Gastrocnemius medialis (tissue), 4 donors: Measurements from ENCODE around the gene SHISA6. TPM values are rescaled to one million over a fixed set of nuclear protein-coding genes. Genes with fewer than 3 reads are reported as not detected.

Source experiments
- ATAC-seq, 2 donors: fragments of 150-250 bp; one replicate each; pipeline ENCODE4 v1.9.1; 2016
- DNase-seq, 2 donors: peaks; one replicate each; pipeline ENCODE4 v3.0.0-alpha.2; 2019
- H3K27ac ChIP-seq, 4 donors: fragments of 200-600 bp; sonication (generic); 1 replicate in 1 of 4; 2 replicates in 3 of 4; pipeline ENCODE4 v1.5.1; 2016 to 2018; ENCODE audit warnings: mild to moderate bottlenecking in 2 of 4, moderate library complexity in 1 of 4
- H3K27me3 ChIP-seq, 3 donors: fragments of 200-600 bp; sonication (generic) in 2 of 3; 1 replicate in 1 of 3; 2 replicates in 2 of 3; pipeline versions ENCODE4 v1.5.1 to v1.6.0; 2016 to 2019; ENCODE audit warnings: mild to moderate bottlenecking in 1 of 3, moderate library complexity in 1 of 3
- H3K36me3 ChIP-seq, 2 donors: fragments of 200-600 bp; sonication (generic) in 1 of 2; one replicate each; pipeline ENCODE4 v1.5.1; 2017 to 2018
- H3K4me1 ChIP-seq, 2 donors: fragments of 200-600 bp; sonication (generic) in 1 of 2; one replicate each; pipeline ENCODE4 v1.5.1; 2016 to 2017; ENCODE audit warnings: mild to moderate bottlenecking in 2 of 2
- H3K4me3 ChIP-seq, 4 donors: fragments of 200-600 bp; sonication (generic) in 3 of 4; 1 replicate in 1 of 4; 2 replicates in 3 of 4; pipeline ENCODE4 v1.5.1; 2016 to 2019; ENCODE audit warnings: mild to moderate bottlenecking in 2 of 4
- H3K9me3 ChIP-seq, 3 donors: fragments of 200-600 bp; sonication (generic) in 2 of 3; 1 replicate in 1 of 3; 2 replicates in 2 of 3; pipeline ENCODE4 v1.5.1; 2016 to 2019
- CTCF ChIP-seq, 5 experiments: fragments of 450-650 bp in 3 of 5; fragments of 200-600 bp in 2 of 5; sonication (generic) in 2 of 5; IDR thresholded peaks in 4 of 5; conservative IDR thresholded peaks in 1 of 5; 1 replicate in 4 of 5; 2 replicates in 1 of 5; pipeline ENCODE4 v1.5.1; 2016 to 2019; ENCODE audit warnings: antibody characterized with exemption in 5 of 5, mild to moderate bottlenecking in 3 of 5, moderate library complexity in 3 of 5
- POLR2A ChIP-seq, 2 donors: fragments of 450-650 bp; IDR thresholded peaks; one replicate each; pipeline ENCODE4 v1.6.1; 2017; ENCODE audit warnings: antibody characterized with exemption in 2 of 2, mild to moderate bottlenecking in 2 of 2, moderate library complexity in 2 of 2
- in situ Hi-C, 4 donors: fragments of 200-750 bp; cut with MboI; loops; one replicate each; pipeline versions ENCODE4 v1.15.0 to v1.8.0; 2017; ENCODE audit warnings: low sequenced_read_pairs in 4 of 4
- intact Hi-C: fragments of 100-400 bp; cut with DNase I; formaldehyde crosslinking; loops from one replicate; pipeline ENCODE4 v1.15.1; 2023; ENCODE audit warnings: low total_unique reads
- total RNA-seq, 4 donors: library from RNA; depleted of rRNA; stranded (reverse); fragments of >200 nt; gene quantifications; one replicate each; pipeline versions ENCODE4 v1.1.0 to v1.2.3, GENCODE V29; 2016

SHISA6 gene
- total RNA-seq, 4 donors from 2014 or later: 0.19 to 0.46 (median 0.31) TPM

GRCh38 chr17:11387610-11388009 is 146.6 kb downstream of the SHISA6 start:
- in situ Hi-C loops: no loop called here
- Histone ChIP-seq H3K4me1 (no peaks in the 10 kb centered on the region), H3K27ac (no peak overlapping the region), H3K27me3 (no peaks in the 10 kb centered on the region), H3K4me3 (no peak overlapping the region), H3K9me3 (no peaks in the 10 kb centered on the region), H3K36me3 (no peaks in the 10 kb centered on the region)
- DNase-seq: no peak
- TF ChIP-seq CTCF (IDR thresholded peaks at IDR 0.05 in 4 of 5, conservative IDR thresholded peaks at IDR 0.05 in 1 of 5): no peak
- no peak for TF ChIP-seq POLR2A (IDR thresholded peaks at IDR 0.05)
- intact Hi-C loops: no loop called here
- ATAC-seq: no peak

- TF ChIP-seq CTCF (IDR thresholded peaks at IDR 0.05 in 4 of 5, conservative IDR thresholded peaks at IDR 0.05 in 1 of 5) (no peak), POLR2A (IDR thresholded peaks at IDR 0.05) (no peak)
- ATAC-seq (no peak), DNase-seq (no peak)
- in situ Hi-C loops: no loop called here
- H3K27ac ChIP-seq: no peak overlapping the region
- H3K27me3 ChIP-seq: no peaks in the 10 kb centered on the region
- H3K36me3 ChIP-seq: no peaks in the 10 kb centered on the region
- no peaks in the 10 kb centered on the region for H3K9me3 ChIP-seq
- H3K4me1 ChIP-seq: no peaks in the 10 kb centered on the region
- intact Hi-C loops: no loop called here
- H3K4me3 ChIP-seq: no peak overlapping the region
Observed at GRCh38 chr17:11388054-11388453, 147.0 kb downstream of the SHISA6 start.

- no peak for DNase-seq
- Histone ChIP-seq H3K27ac (no peak overlapping the region), H3K4me1 (no peaks in the 10 kb centered on the region), H3K9me3 (no peaks in the 10 kb centered on the region), H3K27me3 (no peaks in the 10 kb centered on the region), H3K36me3 (no peaks in the 10 kb centered on the region), H3K4me3 (no peak overlapping the region)
- no peak for TF ChIP-seq POLR2A (IDR thresholded peaks at IDR 0.05)
- no peak for TF ChIP-seq CTCF (IDR thresholded peaks at IDR 0.05 in 4 of 5, conservative IDR thresholded peaks at IDR 0.05 in 1 of 5)
- intact Hi-C loops: no loop called here
- no peak for ATAC-seq
- in situ Hi-C loops: no loop called here
Observed at GRCh38 chr17:11389583-11389982, 148.6 kb downstream of the SHISA6 start.

GRCh38 chr17:11391134-11391533 is 150.1 kb downstream of the SHISA6 start:
- Histone ChIP-seq H3K27me3 (no peaks in the 10 kb centered on the region), H3K4me3 (no peak overlapping the region), H3K4me1 (no peaks in the 10 kb centered on the region), H3K9me3 (no peaks in the 10 kb centered on the region), H3K27ac (no peak overlapping the region), H3K36me3 (no peaks in the 10 kb centered on the region)
- DNase-seq (no peak), ATAC-seq (no peak)
- TF ChIP-seq CTCF (IDR thresholded peaks at IDR 0.05 in 4 of 5, conservative IDR thresholded peaks at IDR 0.05 in 1 of 5) (no peak), POLR2A (IDR thresholded peaks at IDR 0.05) (no peak)
- in situ Hi-C loops: no loop called here
- intact Hi-C loops: no loop called here
